ENCODE results near the gene RAB3A.

The RAB3A gene

GRCh38 chr19:18174983-18175382, 28.9 kb downstream of the RAB3A start:
- H3K9me2 ChIP-seq (replicated peaks; ENCODE audit: insufficient read depth, low read length), result no peaks in the 10 kb centered on the region
- peak overlapping the region; percentile 66 for H3K4me3 ChIP-seq (ENCODE audit: insufficient read depth, low read length, poor library complexity, severe bottlenecking)
- peak overlapping the region; percentile 84 for H3K9ac ChIP-seq (ENCODE audit: low read length)
- peaks cover 22% of the 10 kb centered on the region for H3K36me3 ChIP-seq (ENCODE audit: low read length)
- H3K27me3 ChIP-seq (ENCODE audit: low read length), result no peaks in the 10 kb centered on the region
- H3K79me2 ChIP-seq (ENCODE audit: insufficient read depth, low read length), result peaks cover 26% of the 10 kb centered on the region
- peak overlapping the region; percentile 93 for H3K27ac ChIP-seq (ENCODE audit: low read depth, low read length)
- H4K20me1 ChIP-seq (ENCODE audit: low read depth, low read length), result peaks cover 4% of the 10 kb centered on the region; the same call in 1 of the 2 replicates
- no peak overlapping the region for H2AFZ ChIP-seq (ENCODE audit: low read depth, low read length, severe bottlenecking)
- H3K4me2 ChIP-seq (ENCODE audit: low read depth, low read length, poor library complexity, severe bottlenecking), result peak overlapping the region; percentile 98
- H3K9me3 ChIP-seq (ENCODE audit: insufficient read depth, low read length), result no peaks in the 10 kb centered on the region
- peaks cover 53% of the 10 kb centered on the region for H3F3A ChIP-seq (ENCODE audit: insufficient read depth)
- TF ChIP-seq EZH2phosphoT487 (conservative IDR thresholded peaks at IDR 0.05; ENCODE audit: low read length) (no peak), CTCF (IDR thresholded peaks at IDR 0.05; ENCODE audit: insufficient read depth, low read length, poor library complexity, severe bottlenecking) (no peak)

- peak within 1 kb of the TSS; percentile 98 for H3K4me2 ChIP-seq (ENCODE audit: low read depth, low read length, poor library complexity, severe bottlenecking)
- H3K9me2 ChIP-seq (replicated peaks; ENCODE audit: insufficient read depth, low read length), result no peaks in the 10 kb centered on the region
- H3K27ac ChIP-seq (ENCODE audit: low read depth, low read length), result peak within 1 kb of the TSS; percentile 93
- H3K9me3 ChIP-seq (ENCODE audit: insufficient read depth, low read length), result no peaks in the 10 kb centered on the region
- H3K9ac ChIP-seq (ENCODE audit: low read length), result peak within 1 kb of the TSS; percentile 84
- no peaks in the 10 kb centered on the region for H3K27me3 ChIP-seq (ENCODE audit: low read length)
- H3K4me3 ChIP-seq (ENCODE audit: insufficient read depth, low read length, poor library complexity, severe bottlenecking), result peak within 1 kb of the TSS; percentile 66
- peaks cover 4% of the 10 kb centered on the region; the same call in 1 of the 2 replicates for H4K20me1 ChIP-seq (ENCODE audit: low read depth, low read length)
- peaks cover 22% of the 10 kb centered on the region for H3K36me3 ChIP-seq (ENCODE audit: low read length)
- TF ChIP-seq CTCF (IDR thresholded peaks at IDR 0.05; ENCODE audit: insufficient read depth, low read length, poor library complexity, severe bottlenecking), result no peak
- no peak for TF ChIP-seq EZH2phosphoT487 (conservative IDR thresholded peaks at IDR 0.05; ENCODE audit: low read length)
- peaks cover 26% of the 10 kb centered on the region for H3K79me2 ChIP-seq (ENCODE audit: insufficient read depth, low read length)
- H2AFZ ChIP-seq (ENCODE audit: low read depth, low read length, severe bottlenecking), result no peak within 1 kb of the TSS
- H3F3A ChIP-seq (ENCODE audit: insufficient read depth), result peaks cover 53% of the 10 kb centered on the region
Observed at GRCh38 chr19:18173572-18174288, 30.1 kb downstream of the RAB3A start, which contains the start of gene IFI30. TSS of gene IFI30 (plus strand) at chr19:18173813. CDS start at chr19:18173842, 29 bp downstream.

GRCh38 chr19:18173054-18173571, 30.7 kb downstream of the RAB3A start:
- Histone ChIP-seq H3K79me2 (ENCODE audit: insufficient read depth, low read length) (peaks cover 26% of the 10 kb centered on the region), H3K36me3 (ENCODE audit: low read length) (peaks cover 22% of the 10 kb centered on the region), H3F3A (ENCODE audit: insufficient read depth) (peaks cover 47% of the 10 kb centered on the region), H3K4me3 (ENCODE audit: insufficient read depth, low read length, poor library complexity, severe bottlenecking) (peak overlapping the region; percentile 42), H2AFZ (ENCODE audit: low read depth, low read length, severe bottlenecking) (no peak overlapping the region), H3K4me2 (ENCODE audit: low read depth, low read length, poor library complexity, severe bottlenecking) (peak overlapping the region; percentile 55), H4K20me1 (ENCODE audit: low read depth, low read length) (peaks cover 4% of the 10 kb centered on the region; the same call in 1 of the 2 replicates), H3K9me3 (ENCODE audit: insufficient read depth, low read length) (no peaks in the 10 kb centered on the region), H3K27ac (ENCODE audit: low read depth, low read length) (peak overlapping the region; percentile 93), H3K9me2 (replicated peaks; ENCODE audit: insufficient read depth, low read length) (no peaks in the 10 kb centered on the region), H3K27me3 (ENCODE audit: low read length) (no peaks in the 10 kb centered on the region), H3K9ac (ENCODE audit: low read length) (peak overlapping the region; percentile 84)
- TF ChIP-seq CTCF (IDR thresholded peaks at IDR 0.05; ENCODE audit: insufficient read depth, low read length, poor library complexity, severe bottlenecking), result no peak
- TF ChIP-seq EZH2phosphoT487 (conservative IDR thresholded peaks at IDR 0.05; ENCODE audit: low read length), result no peak
